Uterus (tissue), 2 donors: ENCODE results near the gene IL15RA.

Experiments
- POLR2A ChIP-seq, 2 donors: fragments of 450-650 bp; IDR thresholded peaks; one replicate each; pipeline ENCODE4 v1.6.1; 2016; ENCODE audit warnings: antibody characterized with exemption in 2 of 2, mild to moderate bottlenecking in 1 of 2, moderate library complexity in 1 of 2
- TF ChIP-seq, protein P1 (sequence below), 4 experiments: fragments of 200-600 bp in 2 of 4; fragments of 450-650 bp in 2 of 4; sonication (generic) in 2 of 4; IDR thresholded peaks; one replicate each; pipeline ENCODE4 v1.5.1; 2016 to 2019; ENCODE audit warnings: antibody characterized with exemption in 4 of 4, mild to moderate bottlenecking in 2 of 4, moderate library complexity in 1 of 4

DNA sequence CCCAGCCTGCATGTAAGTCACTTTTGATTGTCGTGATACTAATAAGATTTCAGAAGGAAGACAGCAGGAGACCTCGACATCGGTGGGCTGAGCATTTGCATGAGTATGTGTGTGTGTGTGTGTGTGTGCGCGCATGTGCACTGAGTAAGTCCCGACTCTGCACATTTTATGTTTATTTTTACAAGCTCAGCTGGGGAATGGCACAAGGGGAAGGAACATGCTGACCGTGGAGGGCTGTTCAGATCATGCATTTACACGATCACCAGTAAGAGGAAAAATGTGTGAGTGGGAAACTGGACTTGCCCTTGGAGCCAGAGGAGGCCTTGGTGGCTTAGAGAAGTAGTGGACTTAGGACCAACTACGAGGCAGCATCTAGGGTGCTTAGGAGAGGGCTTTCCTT is 43.5 kb upstream of the IL15RA start:
- TF ChIP-seq, protein P1, sequence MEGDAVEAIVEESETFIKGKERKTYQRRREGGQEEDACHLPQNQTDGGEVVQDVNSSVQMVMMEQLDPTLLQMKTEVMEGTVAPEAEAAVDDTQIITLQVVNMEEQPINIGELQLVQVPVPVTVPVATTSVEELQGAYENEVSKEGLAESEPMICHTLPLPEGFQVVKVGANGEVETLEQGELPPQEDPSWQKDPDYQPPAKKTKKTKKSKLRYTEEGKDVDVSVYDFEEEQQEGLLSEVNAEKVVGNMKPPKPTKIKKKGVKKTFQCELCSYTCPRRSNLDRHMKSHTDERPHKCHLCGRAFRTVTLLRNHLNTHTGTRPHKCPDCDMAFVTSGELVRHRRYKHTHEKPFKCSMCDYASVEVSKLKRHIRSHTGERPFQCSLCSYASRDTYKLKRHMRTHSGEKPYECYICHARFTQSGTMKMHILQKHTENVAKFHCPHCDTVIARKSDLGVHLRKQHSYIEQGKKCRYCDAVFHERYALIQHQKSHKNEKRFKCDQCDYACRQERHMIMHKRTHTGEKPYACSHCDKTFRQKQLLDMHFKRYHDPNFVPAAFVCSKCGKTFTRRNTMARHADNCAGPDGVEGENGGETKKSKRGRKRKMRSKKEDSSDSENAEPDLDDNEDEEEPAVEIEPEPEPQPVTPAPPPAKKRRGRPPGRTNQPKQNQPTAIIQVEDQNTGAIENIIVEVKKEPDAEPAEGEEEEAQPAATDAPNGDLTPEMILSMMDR (IDR thresholded peaks at IDR 0.05) = no peak
- TF ChIP-seq POLR2A (IDR thresholded peaks at IDR 0.05) = no peak
